Aorta (tissue), 5 donors: ENCODE data around the gene VAV2. TPM values are rescaled to one million over a fixed set of nuclear protein-coding genes. Genes with fewer than 3 reads are reported as not detected.
A peak's percentile ranks its signal among the peaks of the same experiment; 100 is the strongest.

Source experiments
- ATAC-seq: fragments of 200-7000 bp; cut with Tn5 transposase; one replicate; pipeline ENCODE4 v1.9.1; 2022; ENCODE audit warnings: moderate library complexity; ENCODE audit not compliant: low FRiP score
- DNase-seq, 2 donors: peaks; one replicate each; pipeline ENCODE4 v3.0.0-alpha.2; 2020
- H3K27ac ChIP-seq, 2 donors: one replicate each; pipeline ENCODE4 v1.5.1; 2013; ENCODE audit warnings: low read length in 2 of 2, mild to moderate bottlenecking in 2 of 2, moderate library complexity in 2 of 2, control low read depth in 1 of 2, inconsistent platforms in 1 of 2, low read depth in 1 of 2
- H3K27me3 ChIP-seq, 2 donors: one replicate each; pipeline ENCODE4 v1.6.1; 2013; ENCODE audit warnings: control low read depth in 1 of 2, low read length in 1 of 2, mild to moderate bottlenecking in 1 of 2, moderate library complexity in 1 of 2; ENCODE audit not compliant: insufficient read depth in 2 of 2, control insufficient read depth in 1 of 2
- H3K36me3 ChIP-seq, 2 donors: one replicate each; pipeline ENCODE4 v1.6.1; 2013; ENCODE audit warnings: control low read depth in 1 of 2, low read length in 1 of 2, mild to moderate bottlenecking in 1 of 2; ENCODE audit not compliant: insufficient read depth in 2 of 2, control insufficient read depth in 1 of 2
- H3K4me1 ChIP-seq, 2 donors: one replicate each; pipeline ENCODE4 v1.6.1; 2013; ENCODE audit warnings: low read length in 2 of 2, control low read depth in 1 of 2, mild to moderate bottlenecking in 1 of 2, moderate library complexity in 1 of 2; ENCODE audit not compliant: insufficient read depth in 2 of 2, control insufficient read depth in 1 of 2
- H3K4me3 ChIP-seq, 2 donors: one replicate each; pipeline ENCODE4 v1.5.1; 2013; ENCODE audit warnings: low read length in 2 of 2, control low read depth in 1 of 2, mild to moderate bottlenecking in 1 of 2
- H3K9me3 ChIP-seq: one replicate; pipeline ENCODE4 v1.6.1; 2013; ENCODE audit warnings: mild to moderate bottlenecking, low read length; ENCODE audit not compliant: control insufficient read depth
- WGBS, 2 donors: extraction: QIAGEN DNeasy Blood & Tissue Kit; methylation state at CpG; one replicate each; pipeline ENCODE4 v1.1.7; 2013; 5-methylcytosine and 5-hydroxymethylcytosine counted together
- intact Hi-C, 2 donors: fragments of 100-400 bp; cut with DNase I; formaldehyde crosslinking; loops; one replicate each; pipeline versions ENCODE4 v1.14.2 to v1.15.0; 2022
- polyA plus RNA-seq, 2 donors: library from polyadenylated mRNA; stranded (reverse); fragments of 200-250 nt; gene quantifications; one replicate each; pipeline ENCODE4 v1.2.3, GENCODE V29; 2013
- total RNA-seq, 2 donors: library from RNA; stranded (reverse); fragmentation: NEBNext Ultra II Directional; extraction: Animal tissue kit (Norgen Biotek cat#: 25700); gene quantifications; one replicate each; pipeline ENCODE4 v1.2.1, GENCODE V29; 2021
- donor health status: healthy with polysubstance abuse.
- donor health status: Bipolar disorder and iron deficiency.
- donor health status: DM: no; HTN: no; CAD: no.
- donor health status: DM: no; HTN: no; CAD: no.
- donor health status: DM: yes; HTN: yes; CAD: no.

Gene VAV2
- total and polyA plus RNA-seq, 4 donors: 9.0 to 25.4 (median 11.8) TPM

GRCh38 chr9:133788819-133789717 is 203.1 kb downstream of the VAV2 start:
- Histone ChIP-seq H3K9me3 (no peaks in the 10 kb centered on the region), H3K36me3 (no peaks in the 10 kb centered on the region), H3K27ac (no peak overlapping the region), H3K4me1 (no peaks in the 10 kb centered on the region), H3K4me3 (no peak overlapping the region), H3K27me3 (no peaks in the 10 kb centered on the region)
- DNase-seq: no peak
- intact Hi-C loops: no loop called here
- ATAC-seq: peak; percentile 15
- 84 to 86% methylated on average over 33 to 34 of the region's 34 CpGs for WGBS, 2 donors

- DNase-seq (no peak), ATAC-seq (no peak)
- Histone ChIP-seq H3K36me3 (no peaks in the 10 kb centered on the region), H3K4me3 (no peak overlapping the region), H3K27ac (no peak overlapping the region), H3K4me1 (no peaks in the 10 kb centered on the region), H3K9me3 (no peaks in the 10 kb centered on the region), H3K27me3 (no peaks in the 10 kb centered on the region)
- 91 to 92% methylated on average over 37 of the region's 37 CpGs for WGBS, 2 donors
- intact Hi-C loops: no loop called here
These were observed 203.9 kb downstream of the VAV2 start for GRCh38 chr9:133788045-133788818.

GRCh38 chr9:133787754-133788025 is 204.4 kb downstream of the VAV2 start:
- H3K4me3 ChIP-seq: no peak overlapping the region
- H3K27me3 ChIP-seq: no peaks in the 10 kb centered on the region
- H3K27ac ChIP-seq: no peak overlapping the region
- 82 to 94% methylated on average over 5 of the region's 5 CpGs for WGBS, 2 donors
- H3K4me1 ChIP-seq: no peaks in the 10 kb centered on the region
- DNase-seq: no peak
- peak; percentile 21 for ATAC-seq
- H3K9me3 ChIP-seq: no peaks in the 10 kb centered on the region
- intact Hi-C loops: no loop called here
- H3K36me3 ChIP-seq: no peaks in the 10 kb centered on the region

- intact Hi-C loops: no loop called here
- Histone ChIP-seq H3K4me1 (no peaks in the 10 kb centered on the region), H3K27me3 (no peaks in the 10 kb centered on the region), H3K9me3 (no peaks in the 10 kb centered on the region), H3K36me3 (no peaks in the 10 kb centered on the region), H3K27ac (no peak overlapping the region), H3K4me3 (no peak overlapping the region)
- no peak for DNase-seq
- no peak for ATAC-seq
- 89 to 90% methylated on average over 17 of the region's 17 CpGs for WGBS, 2 donors
These were observed 205.0 kb downstream of the VAV2 start for GRCh38 chr9:133786907-133787753.

GRCh38 chr9:133786371-133786753 is 205.8 kb downstream of the VAV2 start:
- Histone ChIP-seq H3K36me3 (no peaks in the 10 kb centered on the region), H3K27me3 (no peaks in the 10 kb centered on the region), H3K4me3 (no peak overlapping the region), H3K27ac (no peak overlapping the region), H3K4me1 (no peaks in the 10 kb centered on the region), H3K9me3 (no peaks in the 10 kb centered on the region)
- DNase-seq: no peak
- intact Hi-C loops: no loop called here
- 85 to 92% methylated on average over 11 of the region's 11 CpGs for WGBS, 2 donors
- ATAC-seq: no peak

GRCh38 chr9:133785753-133786370 is 206.3 kb downstream of the VAV2 start:
- DNase-seq (no peak), ATAC-seq (no peak)
- no peaks in the 10 kb centered on the region for H3K27me3 ChIP-seq
- H3K36me3 ChIP-seq: no peaks in the 10 kb centered on the region
- intact Hi-C loops: no loop called here
- H3K4me1 ChIP-seq: no peaks in the 10 kb centered on the region
- no peaks in the 10 kb centered on the region for H3K9me3 ChIP-seq
- no peak overlapping the region for H3K4me3 ChIP-seq
- WGBS, 2 donors: 91 to 93% methylated on average over 16 of the region's 16 CpGs
- no peak overlapping the region for H3K27ac ChIP-seq

- intact Hi-C loops: no loop called here
- 95% methylated on average over 25 of the region's 25 CpGs for WGBS, 2 donors
- ATAC-seq: no peak
These were observed 207.2 kb downstream of the VAV2 start for GRCh38 chr9:133784731-133785561.

GRCh38 chr9:133783331-133783731 is 208.8 kb downstream of the VAV2 start:
- H3K4me3 ChIP-seq: no peak overlapping the region
- no peaks in the 10 kb centered on the region for H3K27me3 ChIP-seq
- H3K4me1 ChIP-seq: no peaks in the 10 kb centered on the region
- H3K36me3 ChIP-seq: no peaks in the 10 kb centered on the region
- DNase-seq (no peak), ATAC-seq (no peak)
- H3K9me3 ChIP-seq: no peaks in the 10 kb centered on the region
- intact Hi-C loops: no loop called here
- H3K27ac ChIP-seq: no peak overlapping the region
- 84 to 92% methylated on average over 13 of the region's 13 CpGs for WGBS, 2 donors

More at GRCh38 chr9:133784731-133785561, 207.2 kb downstream of the VAV2 start:
- Histone ChIP-seq H3K27me3 (no peaks in the 10 kb centered on the region), H3K36me3 (no peaks in the 10 kb centered on the region), H3K4me1 (no peaks in the 10 kb centered on the region), H3K4me3 (no peak overlapping the region), H3K27ac (no peak overlapping the region), H3K9me3 (no peaks in the 10 kb centered on the region)
- no peak for DNase-seq
